GM18505 (cell line): ENCODE measurements around the gene MTA3.

Experiments used
- ATAC-seq: cut with Tn5 transposase; IDR thresholded peaks from one replicate; pipeline ENCODE4 v1.9.1; 2021; ENCODE audit not compliant: unreplicated experiment
- POLR2A ChIP-seq: IDR thresholded peaks from 4 replicates; pipeline ENCODE4 v1.6.1; 2011; ENCODE audit warnings: borderline replicate concordance; ENCODE audit not compliant: insufficient read depth, insufficient read length; ENCODE audit errors: extremely low read depth

MTA3 gene

GRCh38 chr2:42765686-42766085 is 197.3 kb downstream of the MTA3 start:
- no peak for ATAC-seq
- TF ChIP-seq POLR2A = no peak

DNA sequence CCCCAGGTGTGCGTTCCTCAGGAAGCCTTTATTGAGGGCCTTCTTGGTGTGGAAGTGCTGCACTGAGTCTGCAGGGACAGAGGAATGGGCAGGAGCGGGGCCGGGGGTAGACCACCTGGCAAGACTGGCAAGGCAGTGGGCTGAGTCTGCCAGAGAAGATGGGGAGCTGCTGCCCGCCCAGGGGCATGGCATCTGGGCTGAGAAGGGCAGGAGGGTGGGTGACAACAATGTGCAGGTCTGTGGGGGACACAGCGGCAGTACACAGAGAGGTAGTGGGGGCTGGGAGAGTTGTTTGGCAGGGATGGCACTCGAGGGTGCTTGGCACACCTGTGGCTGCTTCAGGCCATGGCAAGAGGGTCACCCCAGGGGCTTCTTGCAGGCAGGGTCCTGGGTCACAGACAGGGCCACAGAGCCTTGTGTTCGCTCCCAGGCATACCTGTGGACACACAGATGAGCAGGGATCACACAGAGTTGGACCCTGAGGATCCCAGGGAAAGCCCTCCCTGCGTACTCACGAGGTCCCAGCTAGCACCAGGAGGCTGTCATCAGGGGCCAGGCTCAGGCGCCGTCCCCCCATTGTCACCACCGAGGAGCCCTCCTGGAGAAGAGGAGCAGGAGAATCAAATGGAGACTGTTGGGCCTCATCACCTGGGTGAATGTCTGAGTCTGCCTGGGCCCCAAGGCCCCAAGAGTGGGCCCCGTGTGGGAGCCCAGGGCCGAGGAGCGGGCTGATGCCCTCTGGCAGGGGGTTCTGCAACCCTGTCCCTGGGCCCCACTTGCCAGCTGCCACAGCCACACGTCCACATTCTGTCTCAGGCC is 198.9 kb downstream of the MTA3 start:
- no peak for ATAC-seq
- TF ChIP-seq POLR2A = no peak

DNA sequence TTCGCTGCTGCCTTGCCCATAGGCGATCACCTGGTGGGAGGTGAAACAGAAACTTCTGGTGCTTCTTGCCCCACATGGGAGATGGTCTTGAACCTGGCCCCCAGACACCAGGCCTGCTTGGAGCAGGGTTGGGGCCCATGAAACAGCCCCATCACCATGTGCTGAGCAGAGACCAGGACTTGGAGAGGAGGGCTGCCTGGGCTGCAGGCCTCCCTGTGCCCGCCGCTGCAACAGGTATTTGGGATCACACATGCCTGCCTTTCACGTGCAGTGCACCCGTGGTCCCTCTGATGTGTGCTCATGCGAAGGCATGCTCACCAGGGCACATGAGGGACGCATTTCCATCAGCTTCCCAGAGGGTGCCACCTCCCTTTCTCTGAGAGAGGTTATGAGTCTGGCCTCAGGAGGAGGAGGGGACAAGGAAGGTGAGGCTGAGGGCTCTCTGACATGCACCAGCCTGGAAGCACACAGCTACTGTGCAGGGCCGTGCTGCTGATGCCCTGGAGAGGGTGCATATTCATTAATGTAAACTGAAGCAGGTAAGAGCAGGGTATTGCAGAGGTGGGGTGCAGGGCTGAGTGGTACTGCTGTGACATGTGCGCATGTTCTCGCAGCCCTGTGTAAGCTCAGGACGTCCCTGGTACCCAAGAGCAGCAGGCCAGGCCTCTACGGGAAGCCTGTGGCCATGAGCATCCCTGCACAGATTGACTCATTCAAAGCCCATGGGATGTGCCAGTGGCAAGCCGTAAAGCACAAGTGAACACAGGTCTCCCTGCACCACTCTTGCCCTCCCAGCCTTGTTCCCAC is 199.7 kb downstream of the MTA3 start:
- no peak for TF ChIP-seq POLR2A
- ATAC-seq = no peak

GRCh38 chr2:42768706-42769256 is 200.3 kb downstream of the MTA3 start:
- no peak for ATAC-seq
- no peak for TF ChIP-seq POLR2A

GRCh38 chr2:42769583-42770287 is 201.3 kb downstream of the MTA3 start:
- no peak for ATAC-seq

DNA sequence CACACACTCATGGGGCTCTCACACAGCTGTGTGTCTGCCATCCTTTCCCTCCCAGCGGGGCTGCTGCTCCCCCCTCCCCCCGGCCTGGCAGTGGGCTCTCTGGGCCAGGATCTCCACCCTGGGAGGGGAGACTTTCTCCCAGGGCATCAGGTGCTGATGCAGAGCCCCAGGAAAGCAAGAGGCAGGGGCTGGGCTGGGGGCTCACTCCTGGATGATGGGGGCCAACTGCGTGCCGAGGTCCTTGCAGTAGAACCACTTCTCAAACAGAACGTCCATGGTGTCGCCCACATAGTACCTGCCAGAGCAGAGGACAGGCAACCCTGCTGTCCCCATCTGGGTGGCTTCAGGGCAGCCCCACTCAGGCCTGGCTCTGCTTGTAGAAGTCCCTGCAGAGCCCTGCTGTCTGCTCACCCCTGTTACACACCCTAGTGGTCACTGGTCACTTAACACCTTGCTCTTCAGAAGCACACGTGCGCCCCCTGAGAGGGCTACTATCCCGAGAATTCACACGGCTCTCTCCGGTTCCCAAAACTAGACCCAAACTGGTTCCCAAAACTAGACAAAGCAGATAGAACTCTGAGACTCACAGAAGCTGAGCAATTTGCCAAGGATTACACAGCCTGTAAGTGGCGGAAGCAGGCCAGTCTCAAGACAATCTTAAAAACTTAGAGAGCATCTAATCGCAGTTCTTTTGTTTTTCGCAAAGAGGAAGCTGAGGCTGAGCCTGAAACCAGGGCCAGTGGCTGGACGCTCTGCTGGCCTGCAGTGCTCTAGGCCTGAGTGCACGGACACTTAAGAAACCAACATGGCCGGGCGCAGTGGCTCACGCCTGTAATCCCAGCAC is 202.1 kb downstream of the MTA3 start:
- no peak for ATAC-seq
- TF ChIP-seq POLR2A = no peak

More at GRCh38 chr2:42769583-42770287, 201.3 kb downstream of the MTA3 start:
- TF ChIP-seq POLR2A = no peak

- TF ChIP-seq POLR2A = no peak
- ATAC-seq = no peak
Observed at GRCh38 chr2:42771546-42772153, 203.2 kb downstream of the MTA3 start.

GRCh38 chr2:42775186-42775585 is 206.8 kb downstream of the MTA3 start:
- ATAC-seq = no peak
- TF ChIP-seq POLR2A = no peak

DNA sequence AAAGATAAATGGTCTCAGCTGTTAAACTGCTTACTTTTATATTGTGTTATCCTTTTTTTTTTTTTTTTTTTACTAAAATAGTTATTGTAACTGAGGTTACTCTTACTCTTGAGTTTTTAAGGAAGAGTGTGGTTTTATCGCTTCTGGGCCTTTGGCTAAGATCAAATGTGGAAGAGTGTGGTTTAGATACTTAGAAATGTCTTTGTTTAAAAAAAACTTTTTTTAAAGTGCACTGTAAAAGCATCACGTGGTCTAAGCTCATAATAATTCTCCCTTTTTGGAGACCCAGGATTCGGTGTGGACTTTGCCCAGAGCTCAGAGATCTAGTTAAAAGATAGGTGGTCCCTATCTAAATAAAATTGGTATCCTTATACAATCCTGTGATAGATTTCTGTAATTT is 207.4 kb downstream of the MTA3 start:
- no peak for TF ChIP-seq POLR2A
- ATAC-seq = no peak

DNA sequence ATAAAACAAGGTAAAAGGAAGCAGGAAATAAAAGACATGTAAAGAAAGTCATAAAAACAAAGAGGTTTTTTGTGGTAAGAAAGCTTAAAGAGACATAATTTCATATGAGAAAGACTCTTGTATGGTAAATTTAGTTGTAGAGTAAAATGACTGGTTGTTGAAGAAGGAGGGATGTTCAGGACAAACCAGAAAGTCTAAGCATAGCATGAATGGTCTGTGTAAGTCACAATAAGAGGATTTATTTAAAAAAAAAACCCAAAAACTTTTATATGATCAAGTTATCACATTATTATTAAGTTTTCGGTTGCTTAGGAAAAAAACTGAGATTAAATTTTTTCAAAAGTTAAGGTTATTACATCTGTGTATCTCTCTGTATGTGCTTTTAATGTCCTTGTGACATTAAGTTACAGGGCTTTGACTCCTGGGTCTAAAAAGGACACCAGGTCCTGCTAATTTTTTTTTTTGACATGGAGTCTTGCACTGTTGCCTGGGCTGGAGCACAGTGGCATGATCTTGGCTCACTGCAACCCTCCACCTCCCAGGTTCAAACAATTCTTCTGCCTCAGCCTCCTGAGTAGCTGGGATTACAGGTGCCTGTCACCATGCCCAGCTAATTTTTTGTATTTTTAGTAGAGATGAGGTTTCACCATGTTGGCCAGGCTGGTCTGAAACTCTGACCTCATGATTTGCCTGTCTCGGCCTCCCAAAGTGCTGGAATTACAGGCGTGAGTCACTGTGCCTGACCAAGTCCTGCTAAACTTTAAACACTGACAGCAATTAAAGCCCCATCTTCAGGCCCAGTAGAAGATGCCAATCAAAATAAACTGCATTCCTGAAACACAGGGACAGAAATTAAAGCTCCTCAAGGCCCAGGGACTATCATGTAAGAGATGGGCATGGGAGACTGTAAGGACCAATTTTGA is 209.7 kb downstream of the MTA3 start:
- no peak for ATAC-seq
- TF ChIP-seq POLR2A = no peak

GRCh38 chr2:42781181-42781580 is 212.7 kb downstream of the MTA3 start:
- no peak for TF ChIP-seq POLR2A
- no peak for ATAC-seq
